Caco-2 (cell line): Measurements from ENCODE around the gene TTBK2. TPM values are rescaled to one million over a fixed set of nuclear protein-coding genes. Genes with fewer than 3 reads are reported as not detected.

Experiments used
- BruUV-seq: library from RNA; stranded (reverse); fragments of 400-500 nt; replicated peaks from 2 replicates; lab custom pipeline; 2021; lab: Mats Ljungman, UMichigan
- CTCF ChIA-PET: fragments of 300-600 bp; sonication (Branson Sonifier 250); formaldehyde crosslinking; loops from one replicate; lab custom pipeline; 2022; ENCODE audit warnings: antibody characterized with exemption; lab: Charles Lee
- POLR2A ChIA-PET: fragments of 300-600 bp; sonication (Branson Sonifier 250); formaldehyde crosslinking; loops from one replicate; lab custom pipeline; 2022; ENCODE audit warnings: antibody characterized with exemption; lab: Charles Lee
- DNase-seq, 2 experiments: peaks; one replicate each; pipeline versions ENCODE4 v3.0.0 to v3.0.0-alpha.2; 2020 to 2022
- H3K27me3 ChIP-seq: replicated peaks from 2 replicates; pipeline ENCODE4 v1.6.0; 2011; ENCODE audit warnings: low read length; ENCODE audit not compliant: control insufficient read depth, insufficient read depth
- H3K36me3 ChIP-seq: 2 replicates; pipeline ENCODE4 v1.5.1; 2011; ENCODE audit warnings: low read length; ENCODE audit not compliant: control insufficient read depth, insufficient read depth
- H3K4me1 ChIP-seq: fragments of 250-450 bp; sonication (Bioruptor Pico); 2 replicates; pipeline ENCODE4 v1.5.1; 2020; ENCODE audit warnings: mild to moderate bottlenecking
- H3K4me3 ChIP-seq: 2 replicates; pipeline ENCODE4 v1.5.1; 2011; ENCODE audit warnings: low read depth, mild to moderate bottlenecking, control low read depth, low read length
- H3K9me3 ChIP-seq: fragments of 250-450 bp; sonication (Bioruptor Pico); 2 replicates; pipeline ENCODE4 v1.5.1; 2020; ENCODE audit warnings: mild to moderate bottlenecking, moderate library complexity
- H3K27ac Mint-ChIP-seq: one replicate; pipeline ENCODE4 v1.8.0; 2022; ENCODE audit warnings: mixed read lengths; ENCODE audit not compliant: unreplicated experiment
- H3K27me3 Mint-ChIP-seq: one replicate; pipeline ENCODE4 v1.8.0; 2022; ENCODE audit warnings: mixed read lengths; ENCODE audit not compliant: insufficient read depth, unreplicated experiment
- H3K36me3 Mint-ChIP-seq: one replicate; pipeline ENCODE4 v1.8.0; 2022; ENCODE audit warnings: mild to moderate bottlenecking, mixed read lengths; ENCODE audit not compliant: insufficient read depth, unreplicated experiment
- H3K4me1 Mint-ChIP-seq: one replicate; pipeline ENCODE4 v1.8.0; 2022; ENCODE audit warnings: low read depth, mixed read lengths; ENCODE audit not compliant: unreplicated experiment
- H3K4me3 Mint-ChIP-seq: one replicate; pipeline ENCODE4 v1.8.0; 2022; ENCODE audit warnings: mild to moderate bottlenecking, moderate library complexity, mixed read lengths; ENCODE audit not compliant: unreplicated experiment
- H3K9me3 Mint-ChIP-seq: one replicate; pipeline ENCODE4 v1.8.0; 2022; ENCODE audit warnings: mixed read lengths; ENCODE audit not compliant: unreplicated experiment
- CTCF ChIP-seq, 2 experiments: fragments of 200-600 bp in 1 of 2; IDR thresholded peaks; 1 replicate in 1 of 2; 2 replicates in 1 of 2; pipeline versions ENCODE4 v1.5.1 to v1.8.0; 2011 to 2022; ENCODE audit warnings: antibody characterized with exemption in 1 of 2, control low read depth in 1 of 2, inconsistent platforms in 1 of 2, low read depth in 1 of 2, low read length in 1 of 2, mild to moderate bottlenecking in 1 of 2, moderate library complexity in 1 of 2; ENCODE audit not compliant: insufficient read depth in 1 of 2, severe bottlenecking in 1 of 2, unreplicated experiment in 1 of 2
- intact Hi-C: fragments of 100-400 bp; cut with micrococcal nuclease; formaldehyde crosslinking; loops from one replicate; pipeline ENCODE4 v1.10.0; 2022; ENCODE audit not compliant: unreplicated experiment
- total RNA-seq: library from RNA; stranded (reverse); gene quantifications from 2 replicates; pipeline ENCODE4 v1.2.3, GENCODE V29; 2022

The TTBK2 gene
- total RNA-seq, 1 experiment from 2014 or later, result 10.1 TPM

GRCh38 chr15:42931702-42932486 lies 11.3 kb upstream of the TTBK2 start:
- CTCF ChIA-PET, result no interaction called here
- H3K4me1 Mint-ChIP-seq, result no peaks in the 10 kb centered on the region
- no peaks in the 10 kb centered on the region for H3K27me3 Mint-ChIP-seq
- intact Hi-C loops, result no loop called here
- no peak overlapping the region for H3K4me3 Mint-ChIP-seq
- no peak for TF ChIP-seq CTCF (IDR thresholded peaks at IDR 0.05; ENCODE audit: insufficient read depth in 1 of 2, low read depth in 1 of 2, low read length in 1 of 2, severe bottlenecking in 1 of 2, unreplicated experiment in 1 of 2)
- POLR2A ChIA-PET, result interaction anchor here (0.7 kb wide), 1 partner anchor 198 kb away, joined by 3 read pairs; no protein-coding TSS in a partner anchor
- H3K27ac Mint-ChIP-seq, result no peak overlapping the region
- no peak for DNase-seq
- Histone ChIP-seq H3K9me3 (no peaks in the 10 kb centered on the region), H3K4me1 (no peaks in the 10 kb centered on the region), H3K4me3 (no peak overlapping the region), H3K27me3 (no peaks in the 10 kb centered on the region), H3K36me3 (no peaks in the 10 kb centered on the region)
- no peaks in the 10 kb centered on the region for H3K9me3 Mint-ChIP-seq
- no peaks in the 10 kb centered on the region for H3K36me3 Mint-ChIP-seq
- BruUV-seq, result no TSS peak

GRCh38 chr15:42929306-42929848 lies 8.8 kb upstream of the TTBK2 start:
- TF ChIP-seq CTCF (IDR thresholded peaks at IDR 0.05; ENCODE audit: insufficient read depth in 1 of 2, low read depth in 1 of 2, low read length in 1 of 2, severe bottlenecking in 1 of 2, unreplicated experiment in 1 of 2), result no peak
- intact Hi-C loops, result no loop called here
- no peak overlapping the region for H3K27ac Mint-ChIP-seq
- H3K27me3 ChIP-seq, result no peaks in the 10 kb centered on the region
- no peaks in the 10 kb centered on the region for H3K4me1 Mint-ChIP-seq
- no peaks in the 10 kb centered on the region for H3K36me3 ChIP-seq
- no peak overlapping the region for H3K4me3 ChIP-seq
- H3K27me3 Mint-ChIP-seq, result no peaks in the 10 kb centered on the region
- no peaks in the 10 kb centered on the region for H3K9me3 ChIP-seq
- H3K4me1 ChIP-seq, result no peaks in the 10 kb centered on the region
- no TSS peak for BruUV-seq
- H3K4me3 Mint-ChIP-seq, result no peak overlapping the region
- POLR2A ChIA-PET, result no interaction called here
- no peaks in the 10 kb centered on the region for H3K36me3 Mint-ChIP-seq
- no peaks in the 10 kb centered on the region for H3K9me3 Mint-ChIP-seq
- CTCF ChIA-PET, result no interaction called here
- no peak for DNase-seq

DNA sequence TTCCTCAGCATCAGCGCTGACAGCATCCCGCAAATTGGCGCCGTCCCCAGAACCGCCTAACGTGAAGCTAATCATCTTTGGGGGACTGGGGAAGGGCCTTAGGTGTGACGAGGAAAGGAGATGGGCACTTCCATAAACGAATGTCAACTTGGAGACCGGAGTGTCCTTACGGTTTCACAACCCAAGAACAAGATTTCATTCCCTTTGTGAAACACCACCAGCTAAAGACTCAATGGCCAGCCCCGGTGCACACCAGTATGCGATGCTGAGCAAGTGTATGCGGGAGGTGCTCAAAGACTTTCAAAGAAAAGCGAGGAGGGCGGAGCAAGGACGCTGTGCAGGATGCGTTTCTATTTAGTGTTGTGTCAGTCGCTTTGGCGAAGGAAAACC lies 759 bp upstream of the TTBK2 start:
- ChIA-PET CTCF (interaction anchor here (0.6 kb wide), 1 partner anchor 520 kb away, joined by 4 read pairs; no protein-coding TSS in a partner anchor), POLR2A (interaction anchor here (0.5 kb wide), 1 partner anchor 338 kb away, joined by 3 read pairs; no protein-coding TSS in a partner anchor)
- TF ChIP-seq CTCF (IDR thresholded peaks at IDR 0.05; ENCODE audit: insufficient read depth in 1 of 2, low read depth in 1 of 2, low read length in 1 of 2, severe bottlenecking in 1 of 2, unreplicated experiment in 1 of 2), result no peak
- Histone ChIP-seq H3K36me3 (no peaks in the 10 kb centered on the region), H3K27me3 (no peaks in the 10 kb centered on the region), H3K4me3 (peak overlapping the region; percentile 40), H3K9me3 (no peaks in the 10 kb centered on the region), H3K4me1 (no peaks in the 10 kb centered on the region; the same call in 1 of the 2 replicates)
- Mint-ChIP-seq H3K27me3 (no peaks in the 10 kb centered on the region), H3K4me3 (peak overlapping the region; percentile 92), H3K4me1 (peaks cover 9% of the 10 kb centered on the region), H3K9me3 (no peaks in the 10 kb centered on the region), H3K27ac (peak overlapping the region; percentile 56), H3K36me3 (peaks cover 8% of the 10 kb centered on the region)
- BruUV-seq, result no TSS peak
- DNase-seq, result peak in 1 of 2 experiments; percentile 16
- intact Hi-C loops, result loop anchor here (2.0 kb wide), 2 partner anchors 31 to 121 kb away; no protein-coding TSS in a partner anchor
